Measurements from ENCODE around the gene CCDC71L. TPM values are rescaled to one million over a fixed set of nuclear protein-coding genes. Genes with fewer than 3 reads are reported as not detected.
"Not testable (repeated sequence)": the region's sequence is repeated elsewhere in the genome, so short reads cannot be mapped to it uniquely, and the experiment has no call there.

The CCDC71L gene
- total RNA-seq (2014; rRNA removed; shearing (Covaris generic)), result 20.6 TPM in 2 replicates

GRCh38 chr7:106660862-106661720, at the start of gene CCDC71L:
CCDC71L (minus strand) TSS chr7:106661158; CDS start chr7:106660896, 262 bp downstream.
- peak; percentile 95 for DNase-seq (ENCODE audit: low spot score)

GRCh38 chr7:106709604-106710003, 48.6 kb upstream of the CCDC71L start:
- DNase-seq (ENCODE audit: low spot score), result not testable (repeated sequence)

- DNase-seq (ENCODE audit: low spot score), result no peak
These were observed 43.3 kb upstream of the CCDC71L start for GRCh38 chr7:106704000-106704840.

- peak; percentile 32 for DNase-seq (ENCODE audit: low spot score)
These were observed 32.9 kb upstream of the CCDC71L start for GRCh38 chr7:106693677-106694353.

GRCh38 chr7:106692450-106693051, 31.6 kb upstream of the CCDC71L start:
- DNase-seq (ENCODE audit: low spot score), result no peak

- not testable (repeated sequence) for DNase-seq (ENCODE audit: low spot score)
These were observed 27.2 kb upstream of the CCDC71L start for GRCh38 chr7:106688161-106688560.

GRCh38 chr7:106683941-106684340, 23.0 kb upstream of the CCDC71L start:
- no peak for DNase-seq (ENCODE audit: low spot score)

- DNase-seq (ENCODE audit: low spot score), result peak; percentile 79
These were observed 21.0 kb upstream of the CCDC71L start for GRCh38 chr7:106681815-106682495.

- DNase-seq (ENCODE audit: low spot score), result peak; percentile 14
These were observed 18.4 kb upstream of the CCDC71L start for GRCh38 chr7:106679153-106679931.

- DNase-seq (ENCODE audit: low spot score), result no peak
These were observed 17.8 kb upstream of the CCDC71L start for GRCh38 chr7:106678795-106679152.

GRCh38 chr7:106676506-106676905, 15.5 kb upstream of the CCDC71L start:
- DNase-seq (ENCODE audit: low spot score), result not testable (repeated sequence)

GRCh38 chr7:106673688-106674087, 12.7 kb upstream of the CCDC71L start:
- not testable (repeated sequence) for DNase-seq (ENCODE audit: low spot score)

- DNase-seq (ENCODE audit: low spot score), result not testable (repeated sequence)
These were observed 11.0 kb upstream of the CCDC71L start for GRCh38 chr7:106671930-106672329.

- DNase-seq (ENCODE audit: low spot score), result no peak
These were observed 10.2 kb upstream of the CCDC71L start for GRCh38 chr7:106671160-106671559.

GRCh38 chr7:106668861-106669524, 8.0 kb upstream of the CCDC71L start:
- DNase-seq (ENCODE audit: low spot score), result no peak

GRCh38 chr7:106666353-106666752, 5.4 kb upstream of the CCDC71L start:
- DNase-seq (ENCODE audit: low spot score), result no peak

- DNase-seq (ENCODE audit: low spot score), result no peak
These were observed 3.4 kb upstream of the CCDC71L start for GRCh38 chr7:106664343-106664742.

GRCh38 chr7:106659963-106660861, 746 bp downstream of the CCDC71L start:
- DNase-seq (ENCODE audit: low spot score), result peak; percentile 58
